IMR-90 (cell line): Measurements from ENCODE around the gene CELA2B. TPM values are rescaled to one million over a fixed set of nuclear protein-coding genes. Genes with fewer than 3 reads are reported as not detected.

Experiments
- ATAC-seq: fragments of 200-7000 bp; cut with Tn5 transposase; 2 replicates; pipeline ENCODE4 v1.9.1; 2020; ENCODE audit warnings: low read depth, mild to moderate bottlenecking, moderate library complexity
- BruUV-seq: library from RNA; stranded (reverse); fragments of 400-500 nt; replicated peaks from 2 replicates; lab custom pipeline; 2021; lab: Mats Ljungman, UMichigan
- CTCF ChIA-PET: fragments of 300-600 bp; formaldehyde crosslinking; extraction: SDS; loops from one replicate; lab custom pipeline; 2021; ENCODE audit warnings: antibody characterized with exemption; lab: Yijun Ruan, JAX
- POLR2A ChIA-PET: fragments of 300-600 bp; sonication (Branson Sonifier 250); formaldehyde crosslinking; loops from one replicate; lab custom pipeline; 2022; ENCODE audit warnings: antibody characterized with exemption; ENCODE audit not compliant: unreplicated experiment; lab: Charles Lee
- DNase-seq: peaks from one replicate; pipeline ENCODE4 v3.0.0; 2013
- H2AFZ ChIP-seq: replicated peaks from 2 replicates; pipeline ENCODE3; 2013; ENCODE audit warnings: low read length, mild to moderate bottlenecking; ENCODE audit not compliant: poor library complexity
- H2AK5ac ChIP-seq: 2 replicates; pipeline ENCODE4 v1.6.1; 2013; ENCODE audit warnings: low read depth, low read length, inconsistent platforms
- H2AK9ac ChIP-seq: replicated peaks from 2 replicates; pipeline ENCODE3; 2013; ENCODE audit warnings: mild to moderate bottlenecking, low read depth, low read length, moderate library complexity; ENCODE audit not compliant: poor library complexity
- H2BK120ac ChIP-seq: 2 replicates; pipeline ENCODE4 v1.6.1; 2013; ENCODE audit warnings: low read depth, low read length, inconsistent platforms
- H2BK15ac ChIP-seq: 3 replicates; pipeline ENCODE4 v1.6.1; 2013; ENCODE audit warnings: low read depth, low read length, inconsistent platforms
- H2BK20ac ChIP-seq: 2 replicates; pipeline ENCODE4 v1.6.1; 2013; ENCODE audit warnings: low read depth, mild to moderate bottlenecking, inconsistent platforms, low read length, moderate library complexity
- H2BK5ac ChIP-seq: 2 replicates; pipeline ENCODE4 v1.6.1; 2013; ENCODE audit warnings: mild to moderate bottlenecking, low read depth, low read length, inconsistent platforms; ENCODE audit not compliant: poor library complexity, severe bottlenecking
- H3K14ac ChIP-seq: replicated peaks from 2 replicates; pipeline ENCODE4 v1.6.1; 2013; ENCODE audit warnings: low read depth, low read length, inconsistent platforms
- H3K18ac ChIP-seq: 2 replicates; pipeline ENCODE4 v1.6.1; 2013; ENCODE audit warnings: low read depth, low read length, control low read depth
- H3K23ac ChIP-seq: 2 replicates; pipeline ENCODE4 v1.6.1; 2013; ENCODE audit warnings: low read depth, low read length, inconsistent platforms
- H3K27ac ChIP-seq: 2 replicates; pipeline ENCODE4 v1.5.1; 2013; ENCODE audit warnings: mild to moderate bottlenecking, control low read depth, low read length; ENCODE audit not compliant: insufficient read depth
- H3K27me3 ChIP-seq: 2 replicates; pipeline ENCODE4 v1.6.1; 2013; ENCODE audit warnings: low read length; ENCODE audit not compliant: control insufficient read depth, insufficient read depth
- H3K36me3 ChIP-seq: 2 replicates; pipeline ENCODE4 v1.6.1; 2013; ENCODE audit warnings: low read length, mixed read lengths; ENCODE audit not compliant: control insufficient read depth, insufficient read depth
- H3K4ac ChIP-seq: 2 replicates; pipeline ENCODE4 v1.6.1; 2013; ENCODE audit warnings: low read depth, low read length, inconsistent platforms
- H3K4me1 ChIP-seq: 2 replicates; pipeline ENCODE4 v1.6.1; 2013; ENCODE audit warnings: low read length, mixed read lengths; ENCODE audit not compliant: control insufficient read depth, insufficient read depth
- H3K4me2 ChIP-seq: 2 replicates; pipeline ENCODE4 v1.6.1; 2013; ENCODE audit warnings: low read depth, mild to moderate bottlenecking, control low read depth, low read length, moderate library complexity
- H3K4me3 ChIP-seq: 2 replicates; pipeline ENCODE4 v1.5.1; 2013; ENCODE audit warnings: low read depth, mild to moderate bottlenecking, control low read depth, low read length, moderate library complexity; ENCODE audit not compliant: insufficient read depth
- H3K56ac ChIP-seq: 2 replicates; pipeline ENCODE4 v1.6.1; 2013; ENCODE audit warnings: low read length, inconsistent platforms; ENCODE audit not compliant: insufficient read depth; ENCODE audit errors: extremely low read depth
- H3K79me1 ChIP-seq, 2 experiments: 2 replicates each; pipeline ENCODE4 v1.6.1; 2013; ENCODE audit warnings: low read length in 2 of 2, inconsistent platforms in 1 of 2, low read depth in 1 of 2
- H3K9ac ChIP-seq: 2 replicates; pipeline ENCODE4 v1.6.1; 2013; ENCODE audit warnings: low read depth, low read length, control low read depth
- H3K9me1 ChIP-seq: 2 replicates; pipeline ENCODE4 v1.6.1; 2013; ENCODE audit warnings: low read length, inconsistent platforms; ENCODE audit not compliant: insufficient read depth
- H3K9me3 ChIP-seq: 2 replicates; pipeline ENCODE4 v1.6.1; 2013; ENCODE audit warnings: low read length; ENCODE audit not compliant: control insufficient read depth, insufficient read depth
- H4K20me1 ChIP-seq: 2 replicates; pipeline ENCODE4 v1.6.1; 2013; ENCODE audit warnings: low read length, inconsistent platforms; ENCODE audit not compliant: insufficient read depth
- H4K5ac ChIP-seq: 2 replicates; pipeline ENCODE4 v1.6.1; 2013; ENCODE audit warnings: mild to moderate bottlenecking, low read depth, low read length, control low read depth
- H4K8ac ChIP-seq, 2 experiments: 2 replicates each; pipeline ENCODE4 v1.6.1; 2013; ENCODE audit warnings: low read depth in 2 of 2, low read length in 2 of 2, control low read depth in 1 of 2, inconsistent platforms in 1 of 2
- H4K91ac ChIP-seq: 2 replicates; pipeline ENCODE4 v1.6.1; 2013; ENCODE audit warnings: low read depth, low read length, inconsistent platforms; ENCODE audit not compliant: insufficient read depth
- BHLHE40 ChIP-seq: fragments of 150-350 bp; IDR thresholded peaks from 2 replicates; pipeline ENCODE4 v1.6.1; 2016; ENCODE audit warnings: mild to moderate bottlenecking, low read depth, low read length
- CEBPB ChIP-seq: IDR thresholded peaks from 2 replicates; pipeline ENCODE4 v1.6.1; 2012; ENCODE audit warnings: low read depth, low read length, improper control_type of control experiment
- CHD1 ChIP-seq: IDR thresholded peaks from 2 replicates; pipeline ENCODE4 v1.6.1; 2012; ENCODE audit warnings: low read depth, low read length, improper control_type of control experiment
- CTCF ChIP-seq: conservative IDR thresholded peaks from 2 replicates; pipeline ENCODE4 v1.5.1; 2012; ENCODE audit warnings: mild to moderate bottlenecking, low read depth, low read length, improper control_type of control experiment
- ELK1 ChIP-seq: fragments of 150-350 bp; IDR thresholded peaks from 2 replicates; pipeline ENCODE4 v1.6.1; 2016; ENCODE audit warnings: low read depth, mild to moderate bottlenecking, low read length, moderate library complexity, borderline replicate concordance
- FOS ChIP-seq: fragments of 150-350 bp; IDR thresholded peaks from 2 replicates; pipeline ENCODE4 v1.6.1; 2016; ENCODE audit warnings: low read depth, low read length
- MAFK ChIP-seq: IDR thresholded peaks from 2 replicates; pipeline ENCODE4 v1.6.1; 2012; ENCODE audit warnings: low read depth, low read length, improper control_type of control experiment
- MAZ ChIP-seq: IDR thresholded peaks from 2 replicates; pipeline ENCODE4 v1.6.1; 2012; ENCODE audit warnings: low read depth, mild to moderate bottlenecking, low read length, improper control_type of control experiment, moderate library complexity, borderline replicate concordance
- MXI1 ChIP-seq: IDR thresholded peaks from 2 replicates; pipeline ENCODE4 v1.6.1; 2012; ENCODE audit warnings: low read depth, mild to moderate bottlenecking, low read length, moderate library complexity, borderline replicate concordance
- NFE2L2 ChIP-seq: fragments of 150-350 bp; IDR thresholded peaks from 2 replicates; pipeline ENCODE4 v1.6.1; 2016; ENCODE audit warnings: low read depth, mild to moderate bottlenecking, low read length
- POLR2A ChIP-seq: IDR thresholded peaks from 2 replicates; pipeline ENCODE4 v1.6.1; 2012; ENCODE audit warnings: mild to moderate bottlenecking, low read depth, low read length
- RAD21 ChIP-seq: IDR thresholded peaks from 2 replicates; pipeline ENCODE4 v1.6.1; 2012; ENCODE audit warnings: low read length, improper control_type of control experiment
- RCOR1 ChIP-seq: IDR thresholded peaks from 2 replicates; pipeline ENCODE4 v1.6.1; 2012; ENCODE audit warnings: mild to moderate bottlenecking, low read length, improper control_type of control experiment; ENCODE audit not compliant: insufficient replicate concordance
- RFX5 ChIP-seq: IDR thresholded peaks from 2 replicates; pipeline ENCODE4 v1.8.0; 2012; ENCODE audit warnings: low read depth, mild to moderate bottlenecking, low read length, moderate library complexity
- SMC3 ChIP-seq: fragments of 150-350 bp; IDR thresholded peaks from 2 replicates; pipeline ENCODE4 v1.6.1; 2016; ENCODE audit warnings: low read depth, mild to moderate bottlenecking, antibody characterized with exemption, low read length, moderate library complexity
- USF2 ChIP-seq: fragments of 150-350 bp; IDR thresholded peaks from 2 replicates; pipeline ENCODE4 v1.6.1; 2017; ENCODE audit warnings: mild to moderate bottlenecking, antibody characterized with exemption, low read length, low read depth
- WGBS, 2 experiments: methylation state at CpG; one replicate each; pipeline versions ENCODE4 v1.1.5 to v1.1.7; 2013; ENCODE audit warnings: missing lambda C conversion rate in 2 of 2; ENCODE audit not compliant: insufficient read length in 1 of 2; ENCODE audit errors: extremely low coverage in 2 of 2; 5-methylcytosine and 5-hydroxymethylcytosine counted together
- dilution Hi-C: fragments of 300-500 bp; cut with HindIII; formaldehyde crosslinking; loops from one replicate; pipeline ENCODE4 v1.14.3; 2018; ENCODE audit warnings: low sequenced_read_pairs; ENCODE audit not compliant: unreplicated experiment
- in situ Hi-C: fragments of 300-500 bp; cut with MboI; formaldehyde crosslinking; loops from 3 replicates; pipeline ENCODE4 v1.14.3; 2019; ENCODE audit warnings: low sequenced_read_pairs, inconsistent platforms, mixed read lengths
- intact Hi-C: fragments of 100-400 bp; cut with micrococcal nuclease; formaldehyde crosslinking; loops from 2 replicates; pipeline ENCODE4 v1.10.0; 2022
- polyA plus RNA-seq, 3 experiments: library from polyadenylated mRNA; depleted of rRNA; stranded (reverse); fragments of >200 nt; gene quantifications; 2 replicates each; pipeline ENCODE4 v1.2.3, GENCODE V29; 2012; ENCODE audit warnings: low replicate concordance in 1 of 3
- total RNA-seq: library from RNA; depleted of rRNA; stranded (reverse); fragments of >200 nt; gene quantifications from 2 replicates; pipeline ENCODE4 v1.2.3, GENCODE V29; 2012

CELA2B gene
- total and polyA plus RNA-seq, 2 of the 4 experiments (the other 2 are of a cell fraction) = not detected

- H3K18ac ChIP-seq = no peak overlapping the region
- H2BK15ac ChIP-seq = no peak overlapping the region
- H2AK5ac ChIP-seq = no peak overlapping the region
- no peak overlapping the region for H4K91ac ChIP-seq
- 20% methylated on average over 1 of the region's 4 CpGs; no CpG with 5 or more reads in 1 of the 2 experiments for WGBS, 2 experiments
- no peak overlapping the region for H2AFZ ChIP-seq
- no peak overlapping the region for H3K9ac ChIP-seq
- peaks cover 4% of the 10 kb centered on the region; the same call in 1 of the 2 replicates for H3K36me3 ChIP-seq
- no TSS peak for BruUV-seq
- no peaks in the 10 kb centered on the region for H3K9me1 ChIP-seq
- H4K20me1 ChIP-seq = no peaks in the 10 kb centered on the region
- DNase-seq (no peak), ATAC-seq (no peak)
- H3K4ac ChIP-seq = no peak overlapping the region
- POLR2A ChIA-PET = no interaction called here
- H3K4me1 ChIP-seq = no peaks in the 10 kb centered on the region; the same call in 1 of the 2 replicates
- H3K79me1 ChIP-seq = no peaks in the 10 kb centered on the region; a peak in 1 of 4 replicates
- no peak overlapping the region for H4K8ac ChIP-seq
- no peak overlapping the region for H4K5ac ChIP-seq
- H2BK20ac ChIP-seq = no peak overlapping the region
- no peak overlapping the region for H3K4me2 ChIP-seq
- H2BK120ac ChIP-seq = no peak overlapping the region
- TF ChIP-seq CTCF = no peak
- no peak for TF ChIP-seq RCOR1
- no peak for TF ChIP-seq MAFK
- TF ChIP-seq MXI1 = no peak
- no peak for TF ChIP-seq CHD1
- TF ChIP-seq FOS = no peak
- TF ChIP-seq USF2 = no peak
- no peak for TF ChIP-seq BHLHE40
- no peak for TF ChIP-seq SMC3
- no peak for TF ChIP-seq CEBPB
- no peak for TF ChIP-seq RAD21
- no peak for TF ChIP-seq ELK1
- no peak for TF ChIP-seq RFX5
- TF ChIP-seq NFE2L2 = no peak
- no peak for TF ChIP-seq POLR2A
- TF ChIP-seq MAZ = no peak
- no peak overlapping the region for H2BK5ac ChIP-seq
- no peak overlapping the region for H2AK9ac ChIP-seq
- no peak overlapping the region for H3K4me3 ChIP-seq
- no peak overlapping the region for H3K14ac ChIP-seq
- no peak overlapping the region for H3K56ac ChIP-seq
- H3K27me3 ChIP-seq = no peaks in the 10 kb centered on the region
- no peaks in the 10 kb centered on the region for H3K9me3 ChIP-seq
- no peak overlapping the region for H3K23ac ChIP-seq
- CTCF ChIA-PET = no interaction called here
- dilution Hi-C loops = no loop called here
- intact Hi-C loops = no loop called here
- in situ Hi-C loops = no loop called here
- no peak overlapping the region for H3K27ac ChIP-seq
Observed at GRCh38 chr1:15513192-15513591, 37.3 kb downstream of the CELA2B start.
